A673 (cell line): ENCODE data around the gene FAM184B. TPM values are rescaled to one million over a fixed set of nuclear protein-coding genes. Genes with fewer than 3 reads are reported as not detected.

Source experiments
- BruUV-seq: library from RNA; stranded (reverse); fragments of 400-500 nt; replicated peaks from 2 replicates; lab custom pipeline; 2021; lab: Mats Ljungman, UMichigan
- CTCF ChIA-PET: fragments of 300-600 bp; sonication (Branson Sonifier 250); formaldehyde crosslinking; loops from one replicate; lab custom pipeline; 2022; ENCODE audit warnings: antibody characterized with exemption; lab: Charles Lee
- POLR2A ChIA-PET: fragments of 300-600 bp; sonication (Branson Sonifier 250); formaldehyde crosslinking; loops from one replicate; lab custom pipeline; 2022; ENCODE audit warnings: antibody characterized with exemption; ENCODE audit not compliant: low non-redundant PET; lab: Charles Lee
- DNase-seq: peaks from one replicate; pipeline ENCODE4 v3.0.0-alpha.2; 2015; ENCODE audit warnings: low spot score
- H3K27ac ChIP-seq: fragments of 200-600 bp; sonication (generic); 2 replicates; pipeline ENCODE4 v1.5.1; 2016; ENCODE audit warnings: mixed run types, low read depth, mild to moderate bottlenecking, mixed read lengths, antibody characterized with exemption, low read length; ENCODE audit not compliant: poor library complexity, severe bottlenecking
- H3K27me3 ChIP-seq: fragments of 200-600 bp; sonication (generic); replicated peaks from 2 replicates; pipeline ENCODE4 v1.6.1; 2017; ENCODE audit warnings: mixed run types, low read depth, mild to moderate bottlenecking, mixed read lengths, antibody characterized with exemption, low read length; ENCODE audit not compliant: insufficient read depth, poor library complexity
- H3K36me3 ChIP-seq: fragments of 200-600 bp; sonication (generic); 2 replicates; pipeline ENCODE4 v1.6.1; 2016; ENCODE audit warnings: mixed run types, mild to moderate bottlenecking, mixed read lengths, antibody characterized with exemption, low read length; ENCODE audit not compliant: insufficient read depth, poor library complexity, severe bottlenecking
- H3K4me1 ChIP-seq: fragments of 200-600 bp; sonication (generic); 2 replicates; pipeline ENCODE4 v1.6.1; 2017; ENCODE audit warnings: mixed run types, mild to moderate bottlenecking, mixed read lengths, antibody characterized with exemption, low read length; ENCODE audit not compliant: insufficient read depth, poor library complexity, severe bottlenecking
- H3K4me3 ChIP-seq: fragments of 200-600 bp; sonication (generic); 2 replicates; pipeline ENCODE4 v1.5.1; 2016; ENCODE audit warnings: low read depth, mixed run types, mild to moderate bottlenecking, mixed read lengths, low read length; ENCODE audit not compliant: poor library complexity, severe bottlenecking
- H3K9me3 ChIP-seq: fragments of 200-600 bp; sonication (generic); 2 replicates; pipeline ENCODE4 v1.6.1; 2016; ENCODE audit warnings: mixed run types, low read depth, mild to moderate bottlenecking, mixed read lengths, antibody characterized with exemption, low read length; ENCODE audit not compliant: poor library complexity, severe bottlenecking
- EZH2 ChIP-seq: fragments of 200-600 bp; sonication (generic); IDR thresholded peaks from 2 replicates; pipeline ENCODE4 v1.6.1; 2017; ENCODE audit warnings: borderline replicate concordance, low read depth, mild to moderate bottlenecking, mixed read lengths, antibody characterized with exemption, low read length; ENCODE audit not compliant: poor library complexity, severe bottlenecking
- intact Hi-C: fragments of 100-400 bp; cut with micrococcal nuclease; formaldehyde crosslinking; loops from one replicate; pipeline ENCODE4 v1.10.0; 2022; ENCODE audit not compliant: unreplicated experiment
- total RNA-seq: library from RNA; stranded (reverse); gene quantifications from 2 replicates; pipeline ENCODE4 v1.2.3, GENCODE V29; 2021
- TF ChIP-seq, protein P1 (sequence below): fragments of 300-800, 200-600 bp; sonication (generic); conservative IDR thresholded peaks from 2 replicates; pipeline ENCODE4 v1.5.1; 2017; ENCODE audit warnings: low read depth, mild to moderate bottlenecking, antibody characterized with exemption, low read length, moderate library complexity, mixed read lengths

Gene FAM184B
- total RNA-seq, 1 experiment from 2014 or later: 0.26 TPM

DNA sequence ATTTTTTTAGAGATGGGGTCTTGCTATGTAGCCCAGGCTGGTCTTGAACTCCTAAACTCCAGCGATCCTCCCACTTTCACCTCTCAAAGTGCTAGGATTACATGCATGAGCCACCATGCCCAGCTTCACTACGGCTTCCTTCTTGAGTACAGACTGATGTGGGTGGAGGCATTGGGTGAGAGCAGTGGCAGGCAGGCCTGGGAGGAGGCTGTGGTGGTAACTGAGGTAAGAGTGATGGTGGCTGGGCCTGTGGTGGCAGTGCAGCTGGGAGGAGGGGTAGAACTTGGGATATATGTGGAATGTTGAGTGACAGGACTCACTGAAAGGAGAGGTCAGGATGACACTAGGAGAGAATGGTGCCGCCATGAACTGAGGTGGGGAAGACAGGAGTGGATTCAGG, 86.1 kb downstream of the FAM184B start:
- CTCF ChIA-PET: no interaction called here
- no peak for DNase-seq
- Histone ChIP-seq H3K4me3 (no peak overlapping the region), H3K36me3 (no peaks in the 10 kb centered on the region), H3K27ac (no peak overlapping the region), H3K4me1 (no peaks in the 10 kb centered on the region), H3K27me3 (no peaks in the 10 kb centered on the region), H3K9me3 (peaks cover 5% of the 10 kb centered on the region)
- intact Hi-C loops: no loop called here
- TF ChIP-seq, protein P1, sequence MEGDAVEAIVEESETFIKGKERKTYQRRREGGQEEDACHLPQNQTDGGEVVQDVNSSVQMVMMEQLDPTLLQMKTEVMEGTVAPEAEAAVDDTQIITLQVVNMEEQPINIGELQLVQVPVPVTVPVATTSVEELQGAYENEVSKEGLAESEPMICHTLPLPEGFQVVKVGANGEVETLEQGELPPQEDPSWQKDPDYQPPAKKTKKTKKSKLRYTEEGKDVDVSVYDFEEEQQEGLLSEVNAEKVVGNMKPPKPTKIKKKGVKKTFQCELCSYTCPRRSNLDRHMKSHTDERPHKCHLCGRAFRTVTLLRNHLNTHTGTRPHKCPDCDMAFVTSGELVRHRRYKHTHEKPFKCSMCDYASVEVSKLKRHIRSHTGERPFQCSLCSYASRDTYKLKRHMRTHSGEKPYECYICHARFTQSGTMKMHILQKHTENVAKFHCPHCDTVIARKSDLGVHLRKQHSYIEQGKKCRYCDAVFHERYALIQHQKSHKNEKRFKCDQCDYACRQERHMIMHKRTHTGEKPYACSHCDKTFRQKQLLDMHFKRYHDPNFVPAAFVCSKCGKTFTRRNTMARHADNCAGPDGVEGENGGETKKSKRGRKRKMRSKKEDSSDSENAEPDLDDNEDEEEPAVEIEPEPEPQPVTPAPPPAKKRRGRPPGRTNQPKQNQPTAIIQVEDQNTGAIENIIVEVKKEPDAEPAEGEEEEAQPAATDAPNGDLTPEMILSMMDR: no peak
- no peak for TF ChIP-seq EZH2
- no TSS peak for BruUV-seq
- POLR2A ChIA-PET: no interaction called here

DNA sequence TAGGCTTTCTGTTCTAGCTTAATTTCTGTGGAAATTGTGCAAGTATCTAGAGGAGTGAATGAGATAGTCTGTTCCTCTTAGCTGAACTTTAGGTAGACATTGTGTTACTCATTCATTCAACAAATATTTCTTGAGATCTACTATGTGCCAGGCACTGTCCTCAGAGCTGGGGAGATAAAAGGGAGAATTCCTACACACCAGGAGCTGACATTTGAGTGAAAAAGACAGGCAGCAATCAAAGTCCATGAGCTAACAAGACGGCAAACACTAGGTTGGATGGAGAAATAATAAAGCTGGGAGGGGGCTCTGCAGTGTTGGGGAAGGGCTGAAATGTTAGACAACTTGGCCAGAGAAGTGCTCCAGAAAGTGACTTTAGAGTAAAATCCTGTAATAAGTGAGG, 86.9 kb downstream of the FAM184B start:
- ChIA-PET CTCF (no interaction called here), POLR2A (no interaction called here)
- Histone ChIP-seq H3K4me1 (no peaks in the 10 kb centered on the region), H3K36me3 (no peaks in the 10 kb centered on the region), H3K27me3 (no peaks in the 10 kb centered on the region), H3K27ac (no peak overlapping the region), H3K9me3 (peaks cover 5% of the 10 kb centered on the region), H3K4me3 (no peak overlapping the region)
- BruUV-seq: no TSS peak
- intact Hi-C loops: no loop called here
- no peak for DNase-seq
- TF ChIP-seq, protein P1: no peak
- no peak for TF ChIP-seq EZH2

DNA sequence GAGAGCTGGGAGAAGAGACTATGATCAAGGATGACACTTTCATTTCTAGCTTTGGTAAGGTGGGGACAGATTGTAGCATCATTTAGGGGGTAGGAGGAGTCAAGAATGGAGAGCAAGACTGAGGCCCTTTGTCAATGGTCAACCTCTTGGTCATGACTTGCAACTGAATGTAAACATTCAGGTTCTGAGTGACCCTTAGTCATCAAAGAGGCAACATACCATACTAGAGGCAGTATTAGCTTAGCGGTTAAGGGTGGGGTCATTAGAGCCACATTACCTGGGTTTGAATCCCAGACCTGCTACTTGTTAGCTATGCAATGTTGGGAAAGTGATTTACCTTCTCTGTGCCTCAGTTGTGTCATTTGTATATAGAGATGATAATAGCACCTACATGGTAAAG, 90.5 kb downstream of the FAM184B start:
- TF ChIP-seq, protein P1: no peak
- TF ChIP-seq EZH2: no peak
- no peaks in the 10 kb centered on the region for H3K9me3 ChIP-seq
- H3K4me1 ChIP-seq: no peaks in the 10 kb centered on the region
- no peak overlapping the region for H3K4me3 ChIP-seq
- H3K27me3 ChIP-seq: no peaks in the 10 kb centered on the region
- no peak overlapping the region for H3K27ac ChIP-seq
- intact Hi-C loops: no loop called here
- DNase-seq: no peak
- no peaks in the 10 kb centered on the region for H3K36me3 ChIP-seq
- no TSS peak for BruUV-seq
- ChIA-PET CTCF (no interaction called here), POLR2A (no interaction called here)
